Hippocampal formation (tissue), 2 donors: ENCODE data around the gene MTHFR.

Experiments used
- DNase-seq, 2 donors: peaks; one replicate each; lab custom pipeline; 2025; lab: John Stamatoyannopoulos, UW

Gene MTHFR

DNA sequence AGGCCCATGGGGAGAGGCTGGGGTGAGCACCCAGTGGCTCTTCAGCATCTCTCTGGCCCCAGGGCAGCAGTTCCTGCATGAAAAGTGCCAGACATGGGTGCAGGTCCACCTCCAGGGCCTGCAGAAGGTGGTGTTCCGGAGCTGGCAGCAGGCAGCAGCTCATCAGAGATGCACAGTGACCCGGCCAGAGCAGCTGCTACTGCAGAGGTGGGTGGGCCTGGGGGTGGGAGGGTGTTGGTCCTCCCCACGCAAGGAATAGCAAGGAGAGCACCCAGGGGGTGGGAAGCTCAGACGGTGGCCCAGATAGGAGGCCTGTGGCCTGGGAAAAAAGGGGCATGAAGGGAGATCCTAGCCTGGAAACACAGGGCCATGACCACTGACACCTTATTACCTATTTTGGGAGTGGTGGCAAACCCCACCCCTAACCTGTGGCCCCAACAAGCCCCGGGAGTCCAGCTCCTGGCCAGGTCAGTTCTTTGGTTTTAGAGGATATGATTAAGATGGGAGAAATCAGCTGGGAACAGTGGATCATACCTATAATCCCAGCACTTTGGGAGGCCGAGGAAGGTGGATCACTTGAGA lies 23.5 kb downstream of the MTHFR start:
- no peak for DNase-seq

DNA sequence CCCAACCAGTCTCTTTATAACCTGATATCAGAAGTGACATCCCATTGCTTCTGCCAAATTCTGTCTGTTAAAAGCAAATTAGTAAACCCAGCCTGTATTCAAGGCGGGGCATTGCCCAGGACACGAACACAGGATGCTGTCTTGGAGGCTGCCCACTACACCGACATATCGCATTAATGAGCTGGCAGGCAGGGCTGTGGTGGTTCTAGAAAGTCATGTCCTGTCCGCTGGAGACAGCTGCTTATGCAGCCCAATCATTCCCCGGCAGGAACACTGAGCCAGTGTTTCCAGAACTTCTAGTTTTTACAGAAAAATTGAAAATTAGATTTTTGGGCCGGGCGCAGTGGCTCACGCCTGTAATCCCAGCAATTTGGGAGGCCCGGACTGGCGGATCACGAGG lies 24.5 kb downstream of the MTHFR start:
- DNase-seq: no peak

GRCh38 chr1:11780380-11781147 lies 25.2 kb downstream of the MTHFR start:
- no peak for DNase-seq

DNA sequence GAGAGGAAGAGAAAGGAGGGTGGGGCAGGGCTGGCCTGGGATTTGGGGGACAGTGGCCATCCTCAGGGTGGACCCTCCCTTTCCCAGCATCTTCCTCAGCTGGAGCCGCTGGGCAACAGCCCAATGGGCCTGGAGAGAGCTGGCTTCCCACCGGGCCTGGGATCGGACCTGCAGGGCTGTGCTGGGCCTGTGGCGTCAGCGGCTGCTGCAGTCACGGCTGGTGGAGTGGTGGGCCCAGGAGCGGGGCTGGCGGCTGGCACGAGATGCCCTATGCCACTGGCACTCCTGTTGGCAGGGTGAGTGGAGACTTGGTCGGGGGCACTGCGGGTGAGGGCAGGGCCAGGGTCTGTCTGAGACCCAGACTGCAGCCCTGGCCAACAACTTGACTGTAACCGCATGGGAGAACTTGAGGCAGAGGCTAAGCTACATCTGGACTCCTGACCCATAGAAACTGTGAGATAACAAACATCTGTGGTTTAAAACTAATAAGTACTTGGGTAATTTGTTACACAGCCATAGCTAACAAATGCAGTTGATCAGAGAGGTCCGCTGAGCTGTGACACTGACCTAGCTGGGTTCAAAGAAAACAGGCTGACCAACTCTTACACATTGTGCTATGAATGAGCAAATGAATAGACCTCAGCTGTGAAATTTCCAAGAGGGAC lies 25.9 kb downstream of the MTHFR start:
- DNase-seq: no peak

- no peak for DNase-seq
Observed at GRCh38 chr1:11778844-11779623, 26.7 kb downstream of the MTHFR start.

DNA sequence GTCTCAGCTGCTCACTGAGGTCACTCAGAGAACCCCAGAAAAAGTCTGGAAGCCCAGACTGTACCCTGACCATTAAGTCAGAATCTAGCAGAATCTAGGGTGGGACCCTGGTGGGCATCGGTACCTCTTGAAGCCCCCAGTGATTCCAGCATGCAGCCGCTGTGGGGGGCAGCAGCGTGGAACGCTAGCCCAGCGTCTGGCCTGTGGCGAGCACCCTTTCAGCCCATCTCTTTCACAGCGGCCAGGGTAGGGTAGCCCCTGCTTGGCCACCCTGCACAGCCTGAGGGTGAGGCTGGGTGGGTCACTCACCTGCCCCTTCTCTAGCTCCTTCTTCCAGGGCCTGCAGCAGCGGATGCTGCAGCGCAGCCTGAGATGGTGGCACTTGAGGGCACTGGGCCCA lies 27.4 kb downstream of the MTHFR start:
- no peak for DNase-seq

- DNase-seq: no peak
Observed at GRCh38 chr1:11777658-11778322, 28.0 kb downstream of the MTHFR start.

GRCh38 chr1:11774753-11775152 lies 31.0 kb downstream of the MTHFR start:
- DNase-seq: no peak

- DNase-seq: no peak
Observed at GRCh38 chr1:11772458-11772857, 33.3 kb downstream of the MTHFR start.

DNA sequence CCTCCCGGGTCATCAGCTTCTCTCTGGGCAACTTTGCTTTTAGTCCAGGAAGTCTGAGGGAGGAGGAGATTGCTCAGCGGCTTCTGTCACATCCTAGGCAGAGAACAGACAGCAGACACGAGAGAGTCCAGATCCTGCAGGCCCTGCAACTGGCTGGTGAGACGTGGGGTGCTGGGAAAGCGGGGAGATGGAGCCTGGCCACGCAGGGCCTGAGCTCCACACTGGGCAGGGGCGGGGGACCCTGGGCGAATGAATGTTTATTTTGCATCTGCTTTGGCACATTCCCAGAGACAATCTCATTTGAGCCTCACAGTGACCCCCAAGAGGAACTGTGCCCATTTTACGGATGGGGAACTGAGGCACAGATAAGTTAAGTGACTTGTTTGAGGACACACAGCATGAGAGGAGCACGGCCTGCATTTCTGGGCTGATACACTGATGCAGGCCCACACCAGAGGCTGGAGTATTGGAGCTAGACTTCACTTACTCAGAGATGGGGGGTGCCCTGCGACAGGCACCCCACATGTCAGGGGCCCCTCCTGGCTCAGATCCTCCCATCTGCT lies 34.2 kb downstream of the MTHFR start:
- no peak for DNase-seq

GRCh38 chr1:11770011-11770410 lies 35.8 kb downstream of the MTHFR start:
- DNase-seq: no peak

- no peak for DNase-seq
Observed at GRCh38 chr1:11769274-11769673, 36.5 kb downstream of the MTHFR start.

GRCh38 chr1:11768821-11769220 lies 36.9 kb downstream of the MTHFR start:
- no peak for DNase-seq

DNA sequence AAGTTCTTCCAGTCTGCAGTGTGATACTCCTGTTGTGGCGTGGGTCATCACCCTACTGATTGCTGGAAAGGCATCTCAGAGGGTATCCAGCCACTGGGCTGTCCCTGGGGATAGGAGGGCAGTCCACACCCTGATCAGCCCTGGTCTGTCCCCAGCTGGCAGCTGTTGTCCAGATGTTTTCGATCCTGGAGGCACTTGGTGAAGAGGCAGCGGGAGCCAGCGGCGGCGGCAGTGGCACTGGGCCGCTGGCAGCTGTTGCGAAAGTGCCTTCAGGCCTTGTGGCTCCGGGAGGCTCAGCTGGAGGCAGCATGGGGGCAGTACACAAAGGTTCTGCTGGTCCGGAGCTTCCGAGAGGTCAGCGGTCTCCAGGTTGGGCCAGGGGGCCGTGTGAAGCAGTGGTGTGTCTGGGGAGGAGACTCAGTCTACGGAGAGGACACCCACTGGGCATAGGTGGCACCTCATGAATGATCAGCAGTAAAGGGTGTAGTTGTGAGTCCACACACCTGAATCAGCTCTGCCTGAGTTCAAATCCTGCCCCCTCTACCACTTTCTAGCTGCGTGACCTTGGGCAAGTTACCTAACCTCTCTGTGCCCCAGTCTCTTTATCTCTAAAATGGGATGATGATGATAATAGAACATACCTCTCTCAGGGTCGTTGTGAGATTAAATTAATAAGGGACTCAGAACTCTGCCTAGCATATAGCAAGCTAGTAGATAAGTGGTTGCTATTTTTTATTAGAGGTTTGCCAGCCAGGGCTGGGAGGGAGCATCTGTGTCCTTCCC lies 37.7 kb downstream of the MTHFR start:
- DNase-seq: no peak

- no peak for DNase-seq
Observed at GRCh38 chr1:11766429-11766776, 39.4 kb downstream of the MTHFR start.

GRCh38 chr1:11765661-11766428 lies 39.9 kb downstream of the MTHFR start:
- no peak for DNase-seq

DNA sequence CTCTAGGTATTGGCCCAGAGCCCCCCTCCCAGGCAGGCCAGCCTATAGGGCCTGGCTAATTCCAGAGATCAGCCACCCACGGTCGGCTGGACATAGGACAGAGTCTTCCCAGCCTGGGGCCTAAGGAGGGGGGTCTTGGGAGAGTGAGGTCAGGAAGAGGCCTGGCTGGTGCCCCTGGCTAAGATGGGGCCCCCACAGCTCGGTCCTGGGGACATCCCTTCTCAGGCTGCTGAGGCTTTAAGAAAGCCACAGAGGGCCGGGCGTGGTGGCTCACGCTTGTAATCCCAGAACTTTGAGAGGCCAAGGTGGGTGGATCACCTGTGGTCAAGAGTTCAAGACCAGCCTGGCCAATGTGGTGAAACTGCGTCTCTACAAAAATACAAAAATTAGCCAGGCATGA lies 41.2 kb downstream of the MTHFR start:
- no peak for DNase-seq

- DNase-seq: no peak
Observed at GRCh38 chr1:11764115-11764514, 41.6 kb downstream of the MTHFR start.

DNA sequence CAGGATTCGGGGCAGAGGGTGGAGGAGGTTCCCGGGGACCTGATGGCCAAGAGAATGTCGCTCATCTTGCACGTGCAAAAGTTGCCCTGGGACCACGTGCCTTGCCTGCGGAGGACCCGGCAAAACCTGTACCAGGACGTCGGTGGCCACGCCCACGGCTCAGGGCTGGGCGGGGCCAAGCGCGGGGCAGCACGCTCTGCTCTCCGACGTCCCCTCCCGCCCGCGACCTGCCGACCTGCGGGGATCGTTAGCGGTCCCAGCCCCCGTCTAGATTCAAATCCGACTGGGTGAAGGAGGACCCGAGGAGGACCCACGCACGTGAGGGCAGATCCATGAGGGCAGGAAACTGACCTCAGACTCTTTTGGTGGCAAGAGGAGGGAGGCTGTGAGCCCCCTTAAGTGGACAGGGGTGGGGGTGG lies 43.8 kb downstream of the MTHFR start, which contains the start of gene C1orf167:
Gene C1orf167, plus strand, starts transcription at position 206 of the 419 bp plus-strand sequence. CDS start 2,208 bp downstream, outside the sequence.
- no peak for DNase-seq

DNA sequence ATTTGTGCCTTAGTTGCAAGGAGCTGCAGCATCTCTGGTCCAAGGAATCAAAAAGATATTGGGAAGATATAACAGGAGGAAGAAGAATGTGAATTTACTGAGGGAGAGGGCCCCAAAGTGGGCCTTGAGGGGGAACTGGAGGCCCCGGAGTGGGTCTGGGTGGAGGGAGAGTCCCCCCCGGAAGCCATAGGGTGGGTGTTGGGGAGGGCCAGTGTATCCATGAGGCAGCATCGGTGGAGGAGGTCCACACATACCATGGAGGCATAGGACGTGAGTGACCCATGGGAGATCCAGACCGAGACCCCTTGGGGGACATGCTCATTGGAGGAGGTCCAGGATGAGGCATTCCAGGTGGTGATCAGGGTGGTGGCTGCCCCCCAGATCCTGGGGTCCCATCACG lies 44.5 kb downstream of the MTHFR start:
- no peak for DNase-seq
